D341Med (cell line): ENCODE results near the gene KLHL40.

Experiments used
- DNase-seq: peaks from one replicate; pipeline ENCODE4 v3.0.0; 2012; ENCODE audit warnings: low spot score

The KLHL40 gene

GRCh38 chr3:42656680-42657610 is 28.4 kb upstream of the KLHL40 start:
- no peak for DNase-seq

- no peak for DNase-seq
Measured at GRCh38 chr3:42657675-42658074, 27.7 kb upstream of the KLHL40 start.

GRCh38 chr3:42658091-42658770 is 27.1 kb upstream of the KLHL40 start:
- DNase-seq, result no peak

- no peak for DNase-seq
Measured at GRCh38 chr3:42658771-42659390, 26.5 kb upstream of the KLHL40 start.

GRCh38 chr3:42659451-42660130 is 25.7 kb upstream of the KLHL40 start:
- peak; percentile 32 for DNase-seq

- peak; percentile 51 for DNase-seq
Measured at GRCh38 chr3:42660131-42660715, 25.1 kb upstream of the KLHL40 start.

GRCh38 chr3:42660898-42661297 is 24.4 kb upstream of the KLHL40 start:
- DNase-seq, result peak; percentile 69

- DNase-seq, result no peak
Measured at GRCh38 chr3:42661593-42662022, 23.7 kb upstream of the KLHL40 start.

- DNase-seq, result no peak
Measured at GRCh38 chr3:42662037-42662812, 23.1 kb upstream of the KLHL40 start.

- no peak for DNase-seq
Measured at GRCh38 chr3:42662813-42663535, 22.4 kb upstream of the KLHL40 start.

GRCh38 chr3:42663581-42664437 is 21.5 kb upstream of the KLHL40 start:
- no peak for DNase-seq

GRCh38 chr3:42664438-42664803 is 20.9 kb upstream of the KLHL40 start:
- peak; percentile 30 for DNase-seq

- DNase-seq, result peak; percentile 42
Measured at GRCh38 chr3:42665050-42665878, 20.1 kb upstream of the KLHL40 start.

- peak; percentile 30 for DNase-seq
Measured at GRCh38 chr3:42666022-42666421, 19.3 kb upstream of the KLHL40 start.

GRCh38 chr3:42666577-42666998 is 18.7 kb upstream of the KLHL40 start:
- peak; percentile 17 for DNase-seq

- peak; percentile 31 for DNase-seq
Measured at GRCh38 chr3:42667096-42667522, 18.2 kb upstream of the KLHL40 start.

- peak; percentile 84 for DNase-seq
Measured at GRCh38 chr3:42667523-42668412, 17.6 kb upstream of the KLHL40 start.
